Muscle of back (tissue), 11 donors: ENCODE results near the gene CDC5L. TPM values are rescaled to one million over a fixed set of nuclear protein-coding genes. Genes with fewer than 3 reads are reported as not detected.
A peak's percentile ranks its signal among the peaks of the same experiment; 100 is the strongest.

Experiments used
- DNase-seq, 3 donors: peaks; one replicate each; pipeline versions ENCODE4 v3.0.0 to v3.0.0-alpha.2; 2013
- polyA plus RNA-seq, 10 donors: library from polyadenylated mRNA; unstranded; fragments of 120-200 nt; gene quantifications; one replicate each; pipeline ENCODE4 v1.2.1, GENCODE V29; 2013; ENCODE audit not compliant: insufficient read length in 10 of 10

The CDC5L gene
- polyA plus RNA-seq, 10 donors: 22.0 to 31.3 (median 25.8) TPM

DNA sequence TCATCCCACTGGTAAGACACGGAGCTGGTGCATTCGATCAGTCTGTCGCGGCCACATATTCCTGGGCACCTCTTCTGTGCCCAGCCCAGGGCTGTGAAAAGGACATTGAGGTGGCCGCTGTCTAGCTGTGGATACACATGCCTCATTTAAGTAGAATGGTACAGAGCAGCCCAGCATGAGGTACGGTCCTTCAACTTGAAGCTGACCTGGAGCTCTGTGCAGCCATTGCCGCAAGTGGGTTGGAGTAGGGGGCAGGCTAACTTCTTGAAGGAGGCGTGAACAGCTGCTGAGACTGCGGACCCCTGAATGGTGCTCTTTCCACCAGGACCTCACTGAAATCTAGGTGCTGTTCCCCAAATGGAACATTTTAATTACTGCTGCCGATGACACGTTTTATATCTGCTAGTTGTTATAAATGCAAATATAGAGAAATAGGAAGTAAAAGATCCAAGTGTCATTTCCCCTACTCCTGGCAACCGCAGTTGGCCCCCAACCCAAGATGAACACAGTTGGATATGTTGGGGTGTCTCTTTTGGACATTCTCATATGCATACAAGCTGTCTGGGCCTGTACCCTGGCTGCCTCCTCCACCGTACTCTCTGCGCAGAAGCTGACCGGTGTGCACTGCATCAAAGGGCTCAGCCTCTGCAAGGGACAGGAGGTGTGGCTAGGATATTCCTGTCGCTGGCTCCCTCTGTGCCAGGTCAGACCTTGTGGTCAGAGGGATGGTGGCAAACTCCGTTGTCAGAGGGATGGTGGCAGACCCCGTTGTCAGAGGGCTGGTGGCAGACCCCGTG, 86.1 kb downstream of the CDC5L start:
- DNase-seq: no peak

DNA sequence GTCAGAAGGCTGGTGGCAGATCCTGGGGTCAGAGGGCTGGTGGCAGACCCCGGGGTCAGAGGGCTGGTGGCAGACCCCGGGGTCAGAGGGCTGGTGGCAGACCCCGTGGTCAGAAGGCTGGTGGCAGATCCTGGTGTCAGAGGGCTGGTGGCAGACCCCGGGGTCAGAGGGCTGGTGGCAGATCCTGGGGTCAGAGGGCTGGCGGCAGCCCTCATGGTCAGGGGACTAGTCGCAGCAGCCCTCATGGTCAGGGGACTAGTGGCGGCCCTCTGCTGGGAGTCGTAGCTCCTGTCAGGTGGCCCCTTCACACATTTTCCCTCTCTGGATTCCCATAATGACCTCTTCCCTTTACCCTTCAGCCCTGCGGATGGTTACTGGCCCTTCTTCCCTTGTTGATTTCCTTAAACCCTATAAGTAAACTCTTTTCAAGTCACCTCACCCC, 86.7 kb downstream of the CDC5L start:
- DNase-seq: no peak

DNA sequence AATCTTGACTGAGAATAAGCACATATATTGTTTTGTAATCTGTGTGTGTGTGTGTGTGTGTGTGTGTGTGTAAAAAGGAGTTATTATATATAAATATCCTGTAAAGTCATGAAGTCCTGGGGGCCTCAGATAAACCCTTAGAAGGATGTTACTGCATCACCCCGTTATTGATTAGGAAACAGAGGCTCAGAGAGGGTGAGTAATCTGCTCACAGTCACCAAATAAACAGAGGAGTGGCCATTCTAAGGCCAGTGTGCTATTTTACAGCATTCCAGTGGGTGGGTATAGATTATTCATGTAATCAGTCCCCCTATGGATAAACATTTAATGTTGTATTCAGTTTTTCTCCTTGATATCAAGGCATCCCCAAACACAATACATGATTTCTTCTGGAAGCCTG, 87.1 kb downstream of the CDC5L start:
- DNase-seq: no peak

DNA sequence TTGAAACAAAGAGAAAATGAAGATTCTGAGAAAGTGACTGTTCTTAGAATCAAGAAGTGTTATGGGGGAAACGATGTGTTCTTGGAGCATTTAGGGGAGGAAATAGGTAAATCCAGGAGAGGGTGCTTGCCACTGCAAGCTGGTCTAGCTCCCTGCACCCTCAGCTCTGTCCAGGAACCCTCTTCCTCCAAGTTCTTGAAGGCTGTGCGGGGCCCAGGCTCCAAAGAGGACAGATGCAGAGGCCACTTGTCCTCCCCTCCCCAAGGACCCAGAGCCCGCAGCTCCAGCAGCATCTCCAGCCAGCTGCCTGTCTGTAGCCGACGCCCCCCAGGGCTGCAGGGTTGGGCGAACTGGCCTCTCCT, 87.9 kb downstream of the CDC5L start:
- DNase-seq: no peak

DNA sequence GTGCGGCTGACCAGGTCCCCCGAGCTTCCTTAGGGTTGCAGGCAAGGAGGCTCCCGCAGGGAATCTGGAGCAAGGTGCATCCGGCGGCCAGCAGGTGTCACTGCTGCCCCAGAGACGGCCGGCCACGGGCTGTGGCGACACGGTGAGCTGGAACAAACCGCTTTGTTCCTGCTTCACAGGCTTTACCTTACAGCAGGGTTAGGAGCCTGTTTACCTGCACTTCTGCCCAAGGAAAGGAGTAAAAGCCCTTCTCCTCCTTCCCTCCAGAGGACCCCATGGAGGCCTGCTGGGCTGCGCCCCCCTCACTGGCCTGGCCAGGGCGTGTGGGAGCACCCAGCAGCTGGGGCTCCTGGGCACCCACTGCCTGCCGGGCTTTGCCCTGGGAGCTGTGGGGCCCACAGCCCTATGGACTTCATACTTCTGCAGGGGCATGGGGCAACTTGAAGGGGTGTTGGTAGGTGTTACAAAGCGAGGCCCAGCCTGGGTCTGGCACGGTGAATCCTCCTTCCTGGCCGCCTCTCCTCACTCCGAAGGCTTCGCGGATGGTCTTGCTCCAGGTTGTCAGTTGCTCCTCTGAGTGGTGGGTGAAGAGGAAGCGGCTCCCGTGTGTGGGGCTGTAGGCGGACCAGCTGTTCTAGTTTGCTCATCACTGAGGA, 88.4 kb downstream of the CDC5L start:
- peak; percentile 67 to 90 (median 74) for DNase-seq

DNA sequence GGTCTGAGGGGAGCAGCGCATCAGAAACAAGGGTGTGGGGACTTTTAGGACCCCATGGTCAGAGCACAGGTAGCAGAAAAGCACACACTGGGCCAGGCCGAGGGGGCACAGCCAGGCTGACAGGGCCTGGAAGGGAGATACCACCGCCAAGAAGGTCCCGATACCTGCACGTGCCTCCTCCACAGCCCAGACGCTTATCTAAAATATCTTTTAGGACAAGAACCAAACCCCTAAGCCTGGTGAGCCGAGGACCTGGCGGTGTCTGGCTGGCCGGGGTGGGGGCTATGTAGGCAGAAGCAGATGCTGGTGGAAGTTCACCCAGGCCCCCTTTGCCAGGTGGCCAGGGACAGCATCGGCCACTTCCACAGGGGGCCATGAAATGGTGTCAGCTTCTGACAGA, 89.3 kb downstream of the CDC5L start:
- no peak for DNase-seq

DNA sequence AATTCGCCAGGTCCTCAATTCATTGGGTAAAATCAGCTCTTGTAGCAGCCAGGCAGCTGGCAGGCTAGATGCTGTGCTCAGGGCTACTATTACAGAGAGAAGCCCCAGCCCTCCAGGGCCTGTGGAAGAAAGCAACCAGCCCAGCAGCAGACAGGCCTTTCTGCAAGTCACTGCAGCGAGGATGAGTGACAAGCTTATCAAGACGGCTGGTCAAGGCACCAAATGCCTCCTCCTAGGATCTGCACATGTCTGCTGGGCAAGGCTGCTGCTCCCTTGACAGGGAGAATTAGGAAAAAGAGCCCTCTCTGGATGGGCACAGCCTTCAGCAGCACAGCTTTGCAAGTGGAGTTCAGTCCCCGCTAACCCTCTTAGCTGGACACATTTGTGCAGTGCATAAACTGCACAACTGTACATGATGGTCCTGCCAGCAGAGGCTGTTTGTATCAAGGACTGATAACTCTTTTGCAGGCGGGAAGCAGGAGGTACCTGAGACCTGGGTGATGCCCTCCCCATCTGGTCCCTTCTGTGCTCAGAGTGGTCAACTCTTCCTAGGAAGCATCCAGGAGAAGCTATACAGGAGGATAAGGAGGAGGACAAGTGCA, 89.9 kb downstream of the CDC5L start:
- DNase-seq: no peak

DNA sequence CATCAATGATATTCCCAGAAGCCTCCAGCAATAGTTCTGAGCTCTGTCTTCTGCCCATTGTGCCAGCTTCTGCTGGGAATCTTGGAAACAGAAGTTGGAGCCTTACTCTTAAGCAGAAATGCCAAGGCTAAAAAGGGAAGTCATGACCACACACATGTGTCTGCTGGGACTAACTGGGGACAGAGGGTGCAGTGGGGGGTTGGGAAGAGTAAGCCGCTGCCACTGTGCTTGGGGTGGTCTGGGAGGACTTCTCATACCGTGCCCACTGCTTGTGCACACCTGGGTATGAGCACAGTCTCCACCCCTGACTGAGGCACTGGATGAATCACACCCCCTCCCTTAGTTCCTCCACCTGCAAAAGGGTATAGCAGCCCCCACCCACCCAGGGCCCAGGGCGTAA, 90.7 kb downstream of the CDC5L start:
- DNase-seq: no peak

DNA sequence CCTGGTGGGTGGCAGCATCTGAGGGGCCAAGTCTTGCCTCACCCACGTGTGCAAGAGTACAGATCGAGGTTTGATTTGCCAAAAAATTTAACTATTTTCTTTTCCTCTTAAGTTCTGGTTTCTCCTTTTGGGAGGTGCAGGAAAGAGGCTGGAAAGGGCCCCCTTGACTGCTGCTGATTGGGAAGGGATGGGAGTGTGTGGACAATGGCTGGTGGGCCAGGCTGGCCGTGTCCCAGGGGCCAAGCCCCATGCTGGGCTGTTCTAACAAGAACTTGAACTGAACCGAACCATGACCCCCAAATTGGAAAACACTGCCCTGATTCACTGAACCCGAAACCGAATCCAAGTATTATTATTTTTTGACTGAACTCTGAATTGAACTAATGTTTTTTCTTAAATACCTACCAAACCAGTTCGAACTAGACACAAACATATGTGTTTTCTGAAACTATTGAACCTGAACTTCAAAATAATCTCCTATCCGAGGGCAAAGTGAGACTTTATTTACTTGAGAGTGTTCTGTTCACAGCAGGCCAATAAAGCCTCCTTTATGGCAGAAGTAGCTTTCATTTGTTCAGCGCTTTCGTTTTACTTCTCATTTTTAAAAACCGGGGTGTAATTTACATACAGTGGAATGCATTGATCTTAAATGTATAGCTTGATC, 91.2 kb downstream of the CDC5L start:
- DNase-seq: no peak

DNA sequence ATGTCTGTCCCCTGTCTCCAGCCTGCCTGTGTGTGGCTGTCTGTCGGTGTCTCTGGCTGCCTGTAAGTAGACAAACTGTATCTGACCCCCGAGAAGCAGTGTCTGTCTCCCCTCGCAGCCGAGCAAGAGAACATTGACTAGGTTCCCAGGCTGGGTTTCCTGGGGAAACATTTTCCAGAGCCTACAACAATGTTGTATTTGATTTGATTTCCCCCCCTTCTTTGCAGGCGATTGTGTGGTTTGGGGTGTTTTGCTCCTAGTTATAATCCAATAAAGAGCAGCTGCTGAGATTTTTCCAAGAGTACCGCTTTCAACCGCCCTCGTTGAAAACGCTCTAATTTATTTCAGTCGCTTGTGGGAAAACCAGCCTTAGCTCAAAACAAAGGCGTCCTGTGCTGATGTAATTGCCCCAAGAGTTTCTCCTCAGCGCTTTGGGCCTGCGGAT, 92.6 kb downstream of the CDC5L start:
- DNase-seq: peak in 1 of 3 donors; percentile 41

DNA sequence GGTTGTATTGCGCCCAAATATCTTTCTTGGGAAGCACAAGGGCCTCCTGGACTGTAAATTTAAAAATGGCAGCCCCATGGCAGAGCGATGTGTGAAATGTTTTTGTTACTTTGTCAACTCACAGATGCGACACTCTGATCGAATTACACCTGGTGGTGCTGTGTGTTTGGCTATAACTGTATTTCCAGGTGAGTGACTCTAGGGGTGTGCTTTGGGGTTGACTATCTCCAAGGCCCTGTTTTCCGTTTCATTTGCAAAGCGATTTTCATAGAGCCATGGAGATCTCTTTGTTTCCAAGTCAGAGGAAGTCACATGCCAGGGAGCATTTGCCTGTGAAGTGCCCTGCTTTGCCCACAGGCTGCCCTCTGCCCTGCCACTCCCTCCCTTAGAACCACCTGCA, 93.5 kb downstream of the CDC5L start:
- no peak for DNase-seq

DNA sequence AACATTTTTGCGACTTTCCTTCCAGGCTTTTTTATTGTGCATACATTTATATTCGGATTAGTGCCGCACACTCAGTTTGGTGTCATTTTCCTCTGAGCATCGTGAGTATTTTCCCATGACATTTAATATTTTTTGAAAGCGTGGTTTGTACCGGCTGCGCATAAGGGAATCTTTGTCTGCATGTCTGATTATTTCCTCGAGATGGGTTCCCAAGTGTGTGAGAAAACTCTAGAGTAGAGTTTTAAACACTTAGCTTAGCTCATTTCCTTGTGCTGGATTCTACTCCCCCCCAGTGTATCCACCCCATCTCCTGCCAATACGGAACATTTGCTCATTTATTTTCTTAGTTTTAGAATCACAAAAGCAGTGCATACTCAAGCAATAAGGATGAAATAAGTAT, 94.3 kb downstream of the CDC5L start:
- DNase-seq: peak in 1 of 3 donors; percentile 39

DNA sequence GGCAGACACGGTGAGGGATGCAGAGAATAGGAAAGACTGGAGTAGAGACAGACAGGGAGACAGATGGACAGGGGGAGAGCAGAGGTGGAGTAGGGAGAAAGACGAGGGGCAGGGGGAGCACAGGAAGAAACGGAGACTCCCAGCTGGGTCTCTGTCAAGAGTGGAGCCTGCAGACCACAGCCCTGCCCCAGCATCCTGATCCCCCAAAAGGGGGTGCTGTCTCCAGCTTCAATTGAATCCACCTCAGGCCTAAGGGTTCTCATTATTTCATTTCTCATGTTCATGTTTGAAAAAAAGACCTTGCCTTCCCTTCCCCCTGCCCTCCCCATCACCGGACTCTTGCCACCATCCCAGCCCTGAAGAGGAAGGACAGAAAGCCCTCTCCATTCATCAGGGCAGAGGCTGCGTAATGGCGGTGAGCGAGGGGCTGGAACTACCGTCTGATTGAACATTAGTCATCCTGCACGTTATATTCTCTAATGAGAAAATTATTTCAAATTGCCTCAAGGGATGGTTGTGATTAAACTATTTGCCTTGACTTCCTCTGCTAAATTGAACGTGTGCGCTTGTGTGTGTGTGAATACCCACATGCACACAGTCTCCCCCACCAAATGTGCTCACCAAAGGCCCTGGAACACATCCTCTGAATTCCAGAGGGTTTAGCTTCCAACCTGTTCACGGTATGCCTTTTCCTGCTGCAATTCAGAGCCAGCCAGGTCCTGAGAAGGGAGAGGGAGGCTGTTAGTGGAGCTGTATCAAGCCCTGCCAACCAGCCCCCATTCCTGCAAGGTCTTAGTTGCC, 98.3 kb downstream of the CDC5L start:
- DNase-seq: peak in 1 of 3 donors; percentile 60

DNA sequence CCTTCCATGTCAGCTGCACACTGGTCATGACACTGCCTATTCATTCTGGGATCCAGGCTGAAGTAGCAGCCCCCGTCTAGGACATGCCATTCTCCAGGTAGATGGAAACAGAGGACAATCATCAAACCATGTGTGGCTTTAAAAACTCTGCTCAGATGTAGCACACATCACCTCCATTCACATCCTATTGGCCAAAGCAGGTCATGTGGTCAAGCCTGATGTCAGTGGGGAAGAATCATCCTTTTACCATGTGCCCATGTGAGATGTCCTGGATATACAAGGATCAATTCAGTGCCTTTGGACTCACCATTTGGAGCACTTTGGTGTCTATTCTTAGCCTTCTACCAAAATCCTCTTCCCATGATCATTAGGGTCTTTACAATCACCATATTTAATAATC, 99.5 kb downstream of the CDC5L start:
- DNase-seq: no peak

DNA sequence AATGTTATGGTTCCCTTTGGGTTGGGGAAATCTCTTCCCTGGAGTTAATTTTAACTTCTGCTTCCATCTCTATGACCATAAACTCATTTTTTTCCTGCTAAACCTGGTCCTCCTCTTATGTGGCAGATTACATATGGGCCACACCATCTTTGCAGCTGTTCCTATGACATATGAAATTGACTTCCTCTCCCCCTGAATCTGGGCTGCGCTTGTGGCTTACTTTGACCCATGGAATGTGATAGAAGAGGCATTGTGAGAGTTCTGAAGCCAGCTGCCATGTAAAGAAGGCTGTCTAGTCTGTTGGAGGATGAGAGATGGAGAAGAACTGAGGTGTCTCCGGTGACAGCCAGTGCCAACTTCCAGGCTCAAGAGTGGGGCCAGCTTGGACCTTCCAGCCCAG, 100.1 kb downstream of the CDC5L start:
- no peak for DNase-seq

DNA sequence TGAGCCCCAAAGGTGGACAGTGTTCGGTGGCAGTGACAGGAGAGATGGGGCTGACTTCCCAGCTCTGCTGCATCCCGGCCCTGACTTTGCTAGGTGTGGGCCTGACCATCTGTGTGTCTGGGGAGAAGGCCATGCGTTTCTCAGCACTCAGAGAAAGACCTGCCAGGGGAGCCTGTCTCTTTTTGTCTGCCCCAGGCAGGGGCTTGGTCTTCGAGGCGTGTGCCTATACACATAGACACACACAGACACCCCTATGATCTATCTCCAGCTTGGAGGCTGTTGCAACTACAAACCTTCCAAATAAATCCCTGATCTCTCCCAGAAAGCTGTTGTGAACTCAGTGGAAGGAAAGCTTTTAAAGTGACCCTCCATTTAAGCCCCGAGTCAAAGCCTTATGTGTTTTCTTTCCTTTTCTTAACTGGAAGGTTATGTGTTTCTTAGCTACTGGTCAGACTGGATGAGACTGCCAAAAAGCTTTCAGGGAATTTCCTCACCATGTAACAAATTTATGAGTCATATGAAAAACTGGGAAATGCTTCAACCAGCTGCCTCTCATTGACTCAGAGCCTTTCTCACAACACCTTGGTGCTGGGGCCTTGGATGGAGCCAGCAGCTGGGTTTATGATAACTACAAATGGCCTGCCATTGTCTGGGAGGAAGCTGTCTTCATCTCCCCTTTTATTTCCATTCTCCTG, 102.6 kb downstream of the CDC5L start:
- peak; percentile 83 to 92 (median 86) for DNase-seq

DNA sequence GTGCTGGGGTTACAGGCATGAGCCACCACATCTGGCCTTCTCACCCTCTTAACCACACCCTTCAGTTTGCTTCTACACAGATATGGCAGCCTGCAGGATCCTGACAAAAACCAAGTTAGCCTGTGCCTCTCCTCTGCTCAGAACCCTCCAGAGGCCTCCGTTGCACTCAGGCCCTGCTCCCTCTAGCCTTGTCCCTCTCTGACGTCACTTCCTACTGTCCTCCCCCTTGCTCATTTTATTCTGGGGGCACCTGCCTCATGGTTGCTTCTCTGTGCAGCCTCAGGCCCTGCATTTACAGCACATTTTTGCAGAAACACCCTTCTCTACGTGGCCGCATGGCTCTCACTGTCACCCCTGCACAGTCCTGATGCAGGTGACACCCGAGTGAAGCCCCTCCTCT, 105.6 kb downstream of the CDC5L start:
- no peak for DNase-seq

DNA sequence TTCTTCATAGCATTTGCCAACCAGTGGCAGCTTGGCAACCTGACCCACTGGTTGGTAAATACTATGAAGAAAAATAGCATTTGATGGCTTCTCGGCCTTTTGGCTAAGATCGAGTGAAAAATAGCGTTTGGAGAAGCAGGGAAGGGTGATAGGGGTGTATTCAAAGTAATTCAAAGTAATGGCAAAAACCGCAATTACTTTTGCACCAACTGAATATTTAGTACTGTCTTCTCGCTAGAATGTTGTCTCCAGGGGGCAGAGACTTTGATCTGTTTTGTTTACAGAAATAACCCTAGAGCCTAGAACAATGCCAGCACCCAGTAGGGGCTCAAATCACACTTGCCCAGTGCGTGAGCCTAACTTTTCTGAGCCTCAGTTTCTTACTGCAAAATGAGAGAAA, 106.1 kb downstream of the CDC5L start:
- no peak for DNase-seq

DNA sequence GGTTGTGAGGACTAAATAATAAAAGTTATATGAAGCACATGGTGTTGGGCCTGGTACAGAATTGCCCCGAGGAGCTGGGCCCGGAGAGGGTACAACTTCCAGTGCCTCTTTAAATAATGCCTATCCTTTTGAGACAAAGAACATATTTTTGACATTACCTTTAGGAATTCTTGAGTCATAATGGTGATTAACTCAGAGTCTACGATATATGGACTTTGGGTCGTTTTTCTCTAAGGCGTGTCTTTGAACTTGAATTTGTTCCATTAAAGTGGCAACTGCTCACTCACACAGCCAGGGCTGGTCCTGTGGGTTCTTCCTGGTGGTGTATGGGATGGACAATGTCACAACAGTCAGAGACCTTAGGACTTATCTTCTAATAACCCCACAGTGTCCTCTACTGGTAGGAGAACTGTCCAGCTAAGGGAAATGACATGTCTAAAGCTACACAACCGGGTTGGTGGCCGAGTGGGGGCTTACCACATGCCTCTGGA, 106.5 kb downstream of the CDC5L start:
- DNase-seq: peak in 1 of 3 donors; percentile 64

DNA sequence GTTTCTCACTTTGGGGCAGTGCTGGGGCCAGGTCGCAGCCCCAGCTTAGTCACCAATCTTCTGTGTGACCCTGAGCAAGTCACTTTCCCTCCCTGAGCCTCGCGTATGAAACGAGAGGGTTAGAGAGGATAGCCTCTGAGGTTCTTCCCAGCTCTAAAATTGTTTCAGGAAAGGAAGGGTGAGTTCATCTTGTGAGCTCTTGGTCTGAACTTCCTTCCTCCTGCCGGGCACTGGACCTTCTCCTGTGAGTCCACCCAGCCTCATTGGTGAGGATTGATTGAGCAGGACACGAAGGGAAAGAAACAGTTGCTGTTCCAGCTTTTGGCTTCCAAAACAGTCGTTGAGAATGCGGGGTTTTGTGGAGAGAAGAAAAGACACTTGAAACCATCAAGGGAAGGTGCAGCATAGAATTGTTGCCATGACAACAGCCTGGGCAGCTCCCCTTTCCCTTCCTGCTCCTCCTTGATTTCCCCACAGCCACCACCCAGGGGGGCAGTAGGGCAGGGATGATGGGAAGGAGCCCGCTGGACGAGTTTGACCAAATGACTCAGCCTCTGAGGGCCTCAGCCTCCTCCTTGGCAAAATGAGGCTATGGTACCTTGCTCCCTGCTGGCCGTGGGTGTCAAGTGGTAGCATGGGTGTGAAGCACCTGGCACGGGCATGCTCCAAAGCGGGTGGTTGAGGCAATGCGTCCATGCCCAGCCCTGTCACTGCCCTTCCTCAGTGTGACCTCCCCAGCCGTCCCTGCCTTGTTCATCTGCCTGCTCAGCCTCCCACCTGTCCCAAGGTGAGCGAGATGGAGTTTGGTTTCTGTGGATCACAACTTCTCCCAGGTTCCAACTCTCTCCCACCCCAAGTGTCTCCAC, 107.8 kb downstream of the CDC5L start:
- DNase-seq: no peak
